Trophoblast cell (in vitro differentiated cells and primary cell): ENCODE results near the gene NCK2.

Source experiments
- DNase-seq, 2 donors: peaks; one replicate each; pipeline ENCODE4 v3.0.0-alpha.2; 2016
- H2AFZ ChIP-seq: 2 replicates; pipeline ENCODE4 v1.6.1; 2013; ENCODE audit warnings: low read length, moderate library complexity, mild to moderate bottlenecking; ENCODE audit not compliant: insufficient read depth, poor library complexity
- H2AK5ac ChIP-seq: 2 replicates; pipeline ENCODE4 v1.6.1; 2013; ENCODE audit warnings: mild to moderate bottlenecking, low read length
- H2BK120ac ChIP-seq: 2 replicates; pipeline ENCODE4 v1.6.1; 2013; ENCODE audit warnings: low read length, mild to moderate bottlenecking, moderate library complexity; ENCODE audit not compliant: insufficient read depth, poor library complexity
- H2BK12ac ChIP-seq: 2 replicates; pipeline ENCODE4 v1.6.1; 2013; ENCODE audit warnings: mild to moderate bottlenecking, low read length, moderate library complexity
- H2BK5ac ChIP-seq: 2 replicates; pipeline ENCODE4 v1.6.1; 2013; ENCODE audit warnings: low read length, low read depth, moderate library complexity, mild to moderate bottlenecking; ENCODE audit not compliant: poor library complexity
- H3K14ac ChIP-seq: 2 replicates; pipeline ENCODE4 v1.6.1; 2013; ENCODE audit warnings: mild to moderate bottlenecking, low read length
- H3K18ac ChIP-seq: 2 replicates; pipeline ENCODE4 v1.6.1; 2013; ENCODE audit warnings: mild to moderate bottlenecking, low read length
- H3K23ac ChIP-seq: 2 replicates; pipeline ENCODE4 v1.6.1; 2013; ENCODE audit warnings: low read length
- H3K27ac ChIP-seq: 2 replicates; pipeline ENCODE4 v1.5.1; 2013; ENCODE audit warnings: low read depth, mild to moderate bottlenecking, inconsistent platforms, low read length, moderate library complexity
- H3K27me3 ChIP-seq: 2 replicates; pipeline ENCODE4 v1.6.1; 2013; ENCODE audit warnings: inconsistent platforms, mild to moderate bottlenecking, low read length, moderate library complexity; ENCODE audit not compliant: insufficient read depth
- H3K36me3 ChIP-seq, 2 experiments: 1 replicate in 1 of 2; 2 replicates in 1 of 2; pipeline ENCODE4 v1.6.1; 2013; ENCODE audit warnings: low read length in 2 of 2, mild to moderate bottlenecking in 2 of 2, moderate library complexity in 1 of 2; ENCODE audit not compliant: insufficient read depth in 2 of 2, control insufficient read depth in 1 of 2
- H3K4ac ChIP-seq: 2 replicates; pipeline ENCODE4 v1.6.1; 2013; ENCODE audit warnings: low read depth, mild to moderate bottlenecking, low read length, moderate library complexity
- H3K4me1 ChIP-seq, 2 experiments: 1 replicate in 1 of 2; 2 replicates in 1 of 2; pipeline ENCODE4 v1.6.1; 2013; ENCODE audit warnings: low read length in 2 of 2, mild to moderate bottlenecking in 2 of 2, moderate library complexity in 1 of 2; ENCODE audit not compliant: insufficient read depth in 2 of 2, control insufficient read depth in 1 of 2
- H3K4me2 ChIP-seq: 2 replicates; pipeline ENCODE4 v1.6.1; 2013; ENCODE audit warnings: inconsistent platforms, mild to moderate bottlenecking, low read length, moderate library complexity
- H3K4me3 ChIP-seq: 2 replicates; pipeline ENCODE4 v1.5.1; 2013; ENCODE audit warnings: mild to moderate bottlenecking, low read depth, low read length, inconsistent platforms
- H3K79me1 ChIP-seq: one replicate; pipeline ENCODE4 v1.6.1; 2013; ENCODE audit warnings: low read length
- H3K79me2 ChIP-seq: 2 replicates; pipeline ENCODE4 v1.6.1; 2013; ENCODE audit warnings: low read length, mild to moderate bottlenecking; ENCODE audit not compliant: control insufficient read depth, insufficient read depth, poor library complexity
- H3K9ac ChIP-seq: 2 replicates; pipeline ENCODE4 v1.6.1; 2013; ENCODE audit warnings: mild to moderate bottlenecking, low read length
- H3K9me3 ChIP-seq: 2 replicates; pipeline ENCODE4 v1.6.1; 2013; ENCODE audit warnings: low read depth, mild to moderate bottlenecking, control low read depth, inconsistent platforms, low read length; ENCODE audit not compliant: insufficient read depth
- H4K12ac ChIP-seq: 2 replicates; pipeline ENCODE4 v1.6.1; 2013; ENCODE audit warnings: low read depth, mild to moderate bottlenecking, low read length, moderate library complexity
- H4K8ac ChIP-seq: 2 replicates; pipeline ENCODE4 v1.6.1; 2013; ENCODE audit warnings: low read depth, mild to moderate bottlenecking, low read length, moderate library complexity
- H4K91ac ChIP-seq: one replicate; pipeline ENCODE4 v1.6.1; 2013; ENCODE audit warnings: low read depth, mild to moderate bottlenecking, low read length, moderate library complexity
- WGBS: extraction: QIAGEN DNeasy Blood & Tissue Kit; methylation state at CpG from one replicate; pipeline ENCODE4 v1.1.7; 2013; ENCODE audit warnings: missing lambda C conversion rate; ENCODE audit not compliant: insufficient read length, insufficient coverage; ENCODE audit errors: extremely low coverage; 5-methylcytosine and 5-hydroxymethylcytosine counted together

The NCK2 gene

GRCh38 chr2:105853354-105854088, 108.8 kb downstream of the NCK2 start:
- Histone ChIP-seq H4K12ac (no peak overlapping the region), H3K14ac (no peak overlapping the region), H3K23ac (no peak overlapping the region), H3K27ac (peak overlapping the region; percentile 57), H3K18ac (no peak overlapping the region), H3K9me3 (peaks cover 2% of the 10 kb centered on the region), H2AFZ (no peak overlapping the region), H3K79me2 (peaks cover 7% of the 10 kb centered on the region), H4K91ac (no peak overlapping the region), H2AK5ac (no peak overlapping the region), H2BK12ac (no peak overlapping the region), H2BK120ac (no peak overlapping the region), H2BK5ac (no peak overlapping the region), H3K79me1 (peaks cover 7% of the 10 kb centered on the region), H3K4me3 (no peak overlapping the region), H3K4ac (no peak overlapping the region), H3K9ac (no peak overlapping the region), H3K4me1 (peaks cover 16 to 20% of the 10 kb centered on the region in 2 experiments), H3K36me3 (peaks cover 3 to 4% of the 10 kb centered on the region in 2 experiments), H3K27me3 (no peaks in the 10 kb centered on the region), H4K8ac (no peak overlapping the region), H3K4me2 (peak overlapping the region; percentile 17)
- no CpG with 5 or more reads among the region's 6 CpGs for WGBS
- DNase-seq: peak; percentile 84 to 91

GRCh38 chr2:105854972-105855371, 110.3 kb downstream of the NCK2 start:
- Histone ChIP-seq H3K14ac (peak overlapping the region; percentile 23), H3K79me1 (peaks cover 9% of the 10 kb centered on the region), H2AK5ac (no peak overlapping the region), H3K9ac (no peak overlapping the region), H2BK12ac (peak overlapping the region; percentile 31), H3K23ac (no peak overlapping the region), H3K27ac (no peak overlapping the region), H2AFZ (no peak overlapping the region), H4K12ac (no peak overlapping the region), H3K9me3 (peaks cover 2% of the 10 kb centered on the region), H3K4me2 (no peak overlapping the region), H4K91ac (peak overlapping the region; percentile 40), H3K18ac (peak overlapping the region; percentile 6), H3K27me3 (no peaks in the 10 kb centered on the region), H3K36me3 (peaks cover 3 to 4% of the 10 kb centered on the region in 2 experiments), H2BK5ac (no peak overlapping the region), H3K4me3 (no peak overlapping the region), H3K4ac (peak overlapping the region; percentile 37), H3K4me1 (peaks cover 22% of the 10 kb centered on the region in 2 experiments), H4K8ac (no peak overlapping the region), H2BK120ac (no peak overlapping the region), H3K79me2 (peaks cover 7% of the 10 kb centered on the region)
- no CpG with 5 or more reads among the region's 16 CpGs for WGBS
- peak in 1 of 2 donors; percentile 15 for DNase-seq

GRCh38 chr2:105856581-105856980, 111.9 kb downstream of the NCK2 start:
- no peak overlapping the region for H3K27ac ChIP-seq
- H3K4ac ChIP-seq: no peak overlapping the region
- no peak overlapping the region for H3K14ac ChIP-seq
- H3K9me3 ChIP-seq: peaks cover 2% of the 10 kb centered on the region
- H3K9ac ChIP-seq: no peak overlapping the region
- peaks cover 23 to 28% of the 10 kb centered on the region in 2 experiments for H3K4me1 ChIP-seq
- H3K4me3 ChIP-seq: no peak overlapping the region
- no peak overlapping the region for H2BK5ac ChIP-seq
- H3K23ac ChIP-seq: no peak overlapping the region
- no peak overlapping the region for H4K8ac ChIP-seq
- no peak overlapping the region for H2BK12ac ChIP-seq
- H3K4me2 ChIP-seq: no peak overlapping the region
- no CpG with 5 or more reads among the region's 3 CpGs for WGBS
- peaks cover 3% of the 10 kb centered on the region for H3K79me2 ChIP-seq
- H2BK120ac ChIP-seq: no peak overlapping the region
- no peak overlapping the region for H2AK5ac ChIP-seq
- H3K36me3 ChIP-seq: peaks cover 3 to 4% of the 10 kb centered on the region in 2 experiments
- no peak overlapping the region for H4K91ac ChIP-seq
- peak in 1 of 2 donors; percentile 27 for DNase-seq
- no peak overlapping the region for H3K18ac ChIP-seq
- no peak overlapping the region for H4K12ac ChIP-seq
- H3K27me3 ChIP-seq: no peaks in the 10 kb centered on the region
- peaks cover 7% of the 10 kb centered on the region for H3K79me1 ChIP-seq
- no peak overlapping the region for H2AFZ ChIP-seq

GRCh38 chr2:105857076-105857740, 112.5 kb downstream of the NCK2 start:
- no peak overlapping the region for H3K18ac ChIP-seq
- no peak overlapping the region for H3K14ac ChIP-seq
- DNase-seq: no peak
- WGBS: no CpG with 5 or more reads among the region's 17 CpGs
- peak overlapping the region; percentile 58 for H2BK120ac ChIP-seq
- H2BK5ac ChIP-seq: peak overlapping the region; percentile 81
- peaks cover 7% of the 10 kb centered on the region for H3K79me1 ChIP-seq
- no peak overlapping the region for H3K27ac ChIP-seq
- H4K91ac ChIP-seq: peak overlapping the region; percentile 83
- no peaks in the 10 kb centered on the region for H3K27me3 ChIP-seq
- no peak overlapping the region for H3K4me2 ChIP-seq
- H2AK5ac ChIP-seq: peak overlapping the region; percentile 92
- H3K79me2 ChIP-seq: peaks cover 2% of the 10 kb centered on the region
- H3K9ac ChIP-seq: no peak overlapping the region
- peak overlapping the region; percentile 91 for H2BK12ac ChIP-seq
- H3K4me3 ChIP-seq: no peak overlapping the region
- H3K4ac ChIP-seq: peak overlapping the region; percentile 93
- H3K23ac ChIP-seq: no peak overlapping the region
- H3K9me3 ChIP-seq: peaks cover 2% of the 10 kb centered on the region
- peaks cover 3 to 4% of the 10 kb centered on the region in 2 experiments for H3K36me3 ChIP-seq
- peak overlapping the region; percentile 64 for H4K12ac ChIP-seq
- H3K4me1 ChIP-seq: peaks cover 22 to 24% of the 10 kb centered on the region in 2 experiments
- no peak overlapping the region for H4K8ac ChIP-seq
- H2AFZ ChIP-seq: no peak overlapping the region
